IPS DF 4.7 (cell line): ENCODE results near the gene NRDC.
"Not testable (repeated sequence)": the region's sequence is repeated elsewhere in the genome, so short reads cannot be mapped to it uniquely, and the experiment has no call there.

ENCODE experiments used
- DNase-seq: peaks from one replicate; pipeline ENCODE4 v3.0.0-alpha.2; 2013; ENCODE audit warnings: low spot score; ENCODE audit errors: extremely low read depth

The NRDC gene

DNA sequence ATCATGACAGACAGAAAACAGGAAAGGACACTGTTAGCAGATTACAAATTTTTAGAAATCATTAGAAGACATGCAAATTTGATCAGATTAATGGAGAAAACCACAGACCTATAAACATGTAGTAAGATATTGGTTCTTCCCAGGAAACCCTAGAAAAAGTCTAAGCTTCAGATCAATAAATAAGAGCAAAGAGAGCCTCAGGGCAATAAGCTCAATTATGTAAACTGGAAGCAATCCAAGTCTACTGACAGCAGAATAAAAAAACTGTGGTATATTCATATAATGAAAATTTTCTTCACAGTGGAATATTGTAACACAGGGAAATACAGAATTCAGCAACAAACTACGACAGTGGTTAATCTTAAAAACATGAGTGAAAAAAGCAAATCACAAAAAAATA is 36.3 kb downstream of the NRDC start:
- DNase-seq, result no peak

- DNase-seq, result no peak
Observed at GRCh38 chr1:51840743-51841461, 37.6 kb downstream of the NRDC start.

GRCh38 chr1:51840182-51840581 is 38.3 kb downstream of the NRDC start:
- DNase-seq, result no peak

GRCh38 chr1:51839094-51839493 is 39.4 kb downstream of the NRDC start:
- no peak for DNase-seq

DNA sequence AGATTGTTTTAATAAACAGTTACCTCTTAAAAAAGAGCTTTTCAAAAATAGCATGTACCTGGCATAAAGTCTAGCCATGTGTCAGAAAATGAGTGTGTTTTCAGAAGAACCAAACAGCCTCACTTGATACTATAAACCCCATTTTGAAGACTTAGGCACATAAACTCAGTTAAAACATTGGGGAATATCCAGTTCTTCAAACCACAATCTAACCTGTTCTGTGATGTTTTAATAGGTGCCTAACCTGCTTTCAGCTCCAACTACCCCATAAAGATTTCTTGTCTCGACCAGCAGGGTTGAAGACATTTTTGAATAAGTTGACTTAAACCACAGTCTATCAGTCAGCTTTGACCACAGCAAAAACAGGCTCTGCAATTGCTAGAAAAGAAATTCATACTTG is 41.3 kb downstream of the NRDC start:
- DNase-seq, result no peak

- DNase-seq, result no peak
Observed at GRCh38 chr1:51833700-51834099, 44.8 kb downstream of the NRDC start.

DNA sequence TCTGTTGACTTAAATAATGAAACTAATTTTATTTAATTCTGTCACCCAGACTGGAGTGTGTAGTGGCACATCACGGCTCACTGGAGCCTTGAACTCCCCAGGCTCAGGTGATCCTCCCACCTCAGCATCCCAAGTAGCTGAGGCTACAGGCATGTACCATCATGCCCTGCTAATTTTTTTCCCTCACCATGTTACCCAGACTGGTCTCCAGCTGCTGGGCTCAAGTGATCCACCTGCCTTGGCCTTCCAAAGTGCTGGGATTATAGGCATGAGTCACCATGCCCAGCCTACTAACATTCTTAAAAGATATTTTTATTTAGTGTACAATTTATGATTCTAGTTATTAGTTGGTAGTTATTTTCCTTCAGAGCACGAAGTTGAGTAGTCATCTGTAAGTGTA is 49.5 kb downstream of the NRDC start:
- no peak for DNase-seq

DNA sequence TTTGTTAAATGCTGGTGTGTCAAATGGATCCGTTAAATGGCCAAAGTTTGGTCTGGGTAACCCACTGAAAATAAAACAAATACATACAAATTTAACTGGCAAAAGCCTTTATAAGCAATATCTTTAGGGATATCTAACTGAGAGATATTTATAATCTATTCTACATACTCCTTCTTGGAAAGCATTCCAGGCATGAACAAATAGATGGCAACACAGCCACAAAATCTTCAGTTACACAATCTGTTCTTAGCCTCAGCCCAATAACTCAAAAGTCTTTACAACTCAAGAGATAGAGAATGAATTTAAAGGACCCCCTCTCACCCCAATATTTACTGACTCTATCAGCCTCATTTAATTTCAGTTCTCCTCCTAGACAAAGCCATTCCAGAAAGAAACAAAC is 58.7 kb downstream of the NRDC start:
- no peak for DNase-seq

- not testable (repeated sequence) for DNase-seq
Observed at GRCh38 chr1:51819021-51819420, 59.5 kb downstream of the NRDC start.

GRCh38 chr1:51818487-51818886 is 60.0 kb downstream of the NRDC start:
- DNase-seq, result no peak

GRCh38 chr1:51814513-51814912 is 64.0 kb downstream of the NRDC start:
- no peak for DNase-seq

DNA sequence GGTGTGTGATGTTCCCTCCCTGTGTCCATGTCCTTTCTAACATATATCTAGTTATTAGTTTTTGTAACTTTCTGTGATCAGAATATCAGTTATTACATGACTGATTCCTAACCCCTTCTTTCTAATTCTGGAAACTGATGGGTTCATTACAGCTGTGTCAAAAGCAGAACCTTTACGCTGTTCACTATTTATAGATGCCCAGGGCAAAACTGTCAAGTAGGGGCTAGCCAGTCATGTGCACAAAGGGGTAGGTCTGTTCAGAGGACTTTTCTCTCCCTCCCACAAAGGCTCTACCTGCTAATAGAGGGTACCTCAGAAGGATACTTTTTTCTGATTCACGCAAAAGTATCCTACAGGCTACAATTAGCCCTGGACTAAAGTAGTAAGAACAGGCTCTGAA is 79.2 kb downstream of the NRDC start:
- no peak for DNase-seq

- no peak for DNase-seq
Observed at GRCh38 chr1:51794868-51795267, 83.7 kb downstream of the NRDC start.

GRCh38 chr1:51794260-51794659 is 84.3 kb downstream of the NRDC start:
- no peak for DNase-seq

DNA sequence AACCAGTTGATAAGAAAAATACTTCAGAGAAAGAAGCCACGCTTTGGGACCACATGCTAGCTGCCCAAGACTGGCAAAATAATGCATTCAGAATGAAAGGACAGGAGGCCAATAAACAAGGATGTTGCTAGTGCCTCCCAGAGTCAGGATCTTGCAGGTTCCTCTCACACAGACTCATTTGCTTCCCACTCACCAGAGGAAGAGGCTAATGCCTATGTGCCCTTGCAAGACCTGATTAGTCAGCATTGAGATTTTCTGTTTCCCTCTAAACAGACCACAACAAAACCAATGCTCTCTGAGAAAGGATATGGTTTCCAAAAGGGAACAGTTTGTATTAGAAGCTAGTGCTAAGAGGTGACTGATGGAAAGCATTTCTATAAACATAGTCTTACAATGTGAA is 85.7 kb downstream of the NRDC start:
- no peak for DNase-seq

DNA sequence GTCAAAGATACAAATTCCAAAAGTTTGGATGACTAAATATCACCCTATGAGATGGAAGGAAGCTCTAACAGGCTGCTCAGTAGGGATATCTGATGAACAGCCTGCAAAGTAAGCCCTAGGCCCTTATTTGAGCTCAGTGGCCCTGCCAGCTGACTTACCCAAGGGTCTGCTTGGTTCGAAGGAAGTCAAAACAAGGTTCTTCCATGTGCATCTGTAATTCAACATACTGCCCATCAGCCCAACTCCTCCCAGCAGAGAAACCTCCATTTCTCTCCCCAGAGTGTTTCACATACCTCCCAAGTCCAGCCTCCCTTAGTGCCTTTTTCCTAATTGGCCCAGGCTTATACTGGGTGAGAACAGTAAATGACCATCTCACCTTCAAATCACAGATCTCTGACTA is 86.6 kb downstream of the NRDC start:
- no peak for DNase-seq

DNA sequence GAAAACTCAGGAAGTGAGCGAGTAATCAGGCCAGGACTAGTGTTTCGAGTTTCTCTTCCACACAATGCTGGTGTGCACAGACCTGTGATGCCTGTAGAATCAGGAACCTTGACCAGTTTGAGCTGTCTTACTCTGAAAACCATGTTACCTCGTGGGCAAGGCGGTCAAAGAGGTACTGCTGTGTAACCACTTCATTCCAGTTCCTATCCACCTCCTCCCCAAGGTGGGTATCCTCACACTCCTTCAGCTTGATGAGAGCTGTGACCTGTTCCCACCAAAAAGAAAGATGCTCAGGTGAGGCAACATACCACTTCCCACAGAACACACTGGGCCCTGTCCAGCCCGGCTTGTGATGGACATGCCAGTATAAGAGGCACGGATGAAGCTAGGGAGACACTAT is 88.1 kb downstream of the NRDC start:
- no peak for DNase-seq

DNA sequence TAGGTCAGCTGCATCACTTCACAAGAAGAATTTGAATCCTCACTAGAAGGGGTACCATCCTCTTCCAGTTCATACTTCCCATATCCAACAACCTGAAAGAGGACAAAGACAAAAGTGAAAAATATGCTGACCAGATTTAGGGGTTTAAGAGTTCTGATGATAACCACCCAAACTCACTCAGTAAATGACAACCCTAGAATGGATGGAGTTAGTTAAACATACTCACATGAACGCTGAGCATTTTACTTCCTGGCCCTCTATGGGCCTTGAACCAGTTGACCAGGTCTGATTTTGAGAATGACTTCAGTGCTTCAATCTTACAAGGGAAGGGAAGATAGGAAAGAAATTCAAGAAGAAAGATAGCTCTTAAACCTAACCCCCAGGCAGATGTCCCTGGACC is 89.2 kb downstream of the NRDC start:
- no peak for DNase-seq

GRCh38 chr1:51788938-51789337 is 89.6 kb downstream of the NRDC start:
- DNase-seq, result no peak

DNA sequence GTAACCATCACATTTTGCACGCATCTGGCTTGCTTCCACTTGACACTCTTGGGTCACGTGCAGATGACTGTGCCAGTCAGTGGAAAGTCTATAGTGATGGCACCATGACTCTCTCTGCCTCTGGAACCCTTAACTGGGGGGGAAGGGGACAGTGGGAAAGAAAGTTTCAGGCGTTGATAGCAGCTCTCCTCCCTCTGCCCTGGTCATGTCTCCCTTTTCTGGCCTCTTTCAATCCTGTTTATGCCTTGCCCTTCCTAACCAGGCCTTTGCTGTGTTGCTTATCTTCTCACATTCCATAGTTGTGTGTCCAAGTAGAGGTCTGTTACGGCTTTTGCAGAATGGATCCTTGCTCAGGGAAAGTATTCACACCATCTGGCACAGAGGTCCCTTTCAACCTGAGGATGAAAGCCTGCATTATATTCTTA is 93.5 kb downstream of the NRDC start:
- DNase-seq, result no peak

DNA sequence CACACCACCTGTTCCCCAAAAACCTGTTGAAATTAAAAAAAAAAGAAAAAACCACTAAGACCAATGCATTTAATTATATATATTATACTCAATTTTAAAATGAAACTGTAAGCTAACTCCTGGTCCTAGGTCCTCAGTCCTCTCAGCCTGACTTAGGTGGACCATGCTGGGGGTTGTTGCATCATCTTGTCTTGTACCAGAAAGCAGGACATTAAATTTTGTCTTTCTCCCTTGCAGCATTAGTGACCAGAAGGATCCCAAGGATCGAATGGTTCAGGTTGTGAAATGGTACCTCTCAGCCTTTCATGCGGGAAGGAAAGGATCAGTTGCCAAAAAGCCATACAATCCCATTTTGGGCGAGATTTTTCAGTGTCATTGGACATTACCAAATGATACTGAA is 97.6 kb downstream of the NRDC start:
- DNase-seq, result no peak

DNA sequence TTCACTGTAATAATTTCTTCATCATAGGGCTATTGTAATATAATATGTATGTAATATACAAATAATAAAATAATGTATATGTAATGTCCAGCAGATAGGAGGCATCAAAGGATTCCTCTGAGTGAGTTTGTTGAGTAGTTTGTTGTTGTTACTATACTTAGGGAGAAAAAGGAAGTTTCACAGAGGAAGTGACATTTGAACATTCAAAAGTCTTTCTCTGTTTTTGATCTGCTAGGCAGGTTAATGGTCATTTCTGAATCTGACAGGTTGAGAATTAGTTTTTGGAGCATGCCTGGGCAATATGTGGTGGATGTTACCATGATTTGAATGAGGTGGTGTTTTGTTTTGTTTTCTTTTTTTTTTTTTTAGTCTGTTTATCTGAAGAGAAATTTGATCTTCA is 102.1 kb downstream of the NRDC start:
- DNase-seq, result no peak

DNA sequence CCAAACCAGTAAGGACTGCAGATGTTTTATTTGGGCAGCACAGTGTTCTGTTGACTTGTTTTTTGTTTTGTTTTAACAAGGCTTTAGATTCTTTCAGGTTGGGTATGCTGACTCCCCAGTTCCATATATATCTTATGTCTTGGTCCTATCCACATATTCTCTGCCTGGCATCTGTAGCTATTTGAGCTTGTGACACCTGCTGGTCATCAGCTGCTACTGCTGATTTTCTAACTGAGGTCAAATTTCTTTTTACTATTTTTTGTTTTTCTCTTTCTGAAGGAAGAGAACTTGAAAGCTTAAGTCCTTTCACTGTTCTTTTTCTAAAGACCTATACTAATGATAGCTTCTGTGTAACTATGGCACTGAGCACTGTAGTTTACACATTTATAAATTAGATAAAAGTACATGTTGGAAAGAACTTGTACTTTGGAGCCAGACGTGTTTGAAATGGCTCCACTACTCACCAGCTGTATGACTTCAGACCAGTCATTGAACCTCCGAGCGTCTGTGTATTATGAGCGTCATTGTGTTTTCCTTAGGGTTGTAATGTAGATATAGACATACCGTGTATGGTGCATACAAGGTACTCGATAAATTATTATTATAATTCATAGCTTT is 109.4 kb downstream of the NRDC start:
- DNase-seq, result peak; percentile 7
